SK-N-SH (cell line): Measurements from ENCODE around the gene FLAD1. TPM values are rescaled to one million over a fixed set of nuclear protein-coding genes. Genes with fewer than 3 reads are reported as not detected.

Experiments
- CTCF ChIA-PET: fragments of 300-600, 350-600 bp; formaldehyde crosslinking; extraction: SDS; loops from one replicate; lab custom pipeline; 2021; lab: Yijun Ruan, JAX
- POLR2A ChIA-PET: fragments of 350-600 bp; sonication (Branson Sonifier 250); formaldehyde crosslinking; extraction: SDS; loops from one replicate; lab custom pipeline; 2020; ENCODE audit warnings: antibody characterized with exemption, inconsistent platforms; lab: Yijun Ruan, JAX
- DNase-seq: peaks from one replicate; pipeline ENCODE4 v3.0.0; 2012
- H2AFZ ChIP-seq: fragments of 200-600 bp; sonication (generic); 2 replicates; pipeline ENCODE4 v1.8.1; 2016; ENCODE audit warnings: antibody characterized with exemption, mild to moderate bottlenecking, low read depth
- H3F3A ChIP-seq: fragments of 200-600 bp; sonication (generic); replicated peaks from 2 replicates; pipeline ENCODE3; 2016; ENCODE audit warnings: antibody characterized with exemption, mild to moderate bottlenecking; ENCODE audit not compliant: insufficient read depth
- H3K27ac ChIP-seq, 2 experiments: fragments of 200-500 bp in 1 of 2; fragments of 200-600 bp in 1 of 2; sonication (Bioruptor generic) in 1 of 2; sonication (generic), shearing (Covaris generic) in 1 of 2; 2 replicates each; pipeline versions ENCODE4 v1.5.1 to v1.6.1; 2014 to 2016; ENCODE audit warnings: low read depth in 2 of 2, inconsistent platforms in 1 of 2, low read length in 1 of 2, mild to moderate bottlenecking in 1 of 2, mixed read lengths in 1 of 2
- H3K27me3 ChIP-seq: fragments of 200-600 bp; sonication (generic), shearing (Covaris generic); 2 replicates; pipeline ENCODE4 v1.6.1; 2016; ENCODE audit warnings: mixed run types; ENCODE audit not compliant: insufficient read depth
- H3K36me3 ChIP-seq, 2 experiments: fragments of 200-500 bp in 1 of 2; fragments of 200-600 bp in 1 of 2; sonication (Bioruptor generic) in 1 of 2; sonication (generic) in 1 of 2; replicated peaks in 1 of 2; 2 replicates each; pipeline versions ENCODE3 to v1.5.1; 2014 to 2016; ENCODE audit warnings: low read length in 1 of 2, mild to moderate bottlenecking in 1 of 2; ENCODE audit not compliant: insufficient read depth in 2 of 2, control insufficient read depth in 1 of 2
- H3K4me1 ChIP-seq, 2 experiments: fragments of 200-500 bp in 1 of 2; fragments of 200-600 bp in 1 of 2; sonication (Bioruptor generic) in 1 of 2; sonication (generic), shearing (Covaris generic) in 1 of 2; 2 replicates each; pipeline versions ENCODE4 v1.5.1 to v1.6.1; 2014 to 2016; ENCODE audit warnings: low read depth in 1 of 2, low read length in 1 of 2, mixed run types in 1 of 2; ENCODE audit not compliant: insufficient read depth in 2 of 2, control insufficient read depth in 1 of 2
- H3K4me2 ChIP-seq: fragments of 200-600 bp; sonication (generic), shearing (Covaris generic); 2 replicates; pipeline ENCODE4 v1.6.1; 2017; ENCODE audit warnings: mixed run types
- H3K4me3 ChIP-seq, 2 experiments: fragments of 200-500 bp in 1 of 2; fragments of 200-600 bp in 1 of 2; sonication (Bioruptor generic) in 1 of 2; sonication (generic), shearing (Covaris generic) in 1 of 2; 2 replicates each; pipeline versions ENCODE4 v1.5.1 to v1.8.1; 2014 to 2016; ENCODE audit warnings: low read depth in 2 of 2, inconsistent platforms in 1 of 2, low read length in 1 of 2, mild to moderate bottlenecking in 1 of 2, mixed read lengths in 1 of 2, moderate library complexity in 1 of 2
- H3K79me2 ChIP-seq: fragments of 200-600 bp; sonication (generic); 2 replicates; pipeline ENCODE4 v1.8.1; 2017; ENCODE audit warnings: mild to moderate bottlenecking; ENCODE audit not compliant: insufficient read depth
- H3K9ac ChIP-seq: fragments of 200-600 bp; sonication (generic); 2 replicates; pipeline ENCODE4 v1.6.1; 2017; ENCODE audit warnings: mixed run types
- H3K9me2 ChIP-seq: fragments of 200-600 bp; sonication (generic); 2 replicates; pipeline ENCODE4 v1.6.1; 2017; ENCODE audit warnings: mixed run types
- H3K9me3 ChIP-seq: fragments of 200-600 bp; sonication (generic); 2 replicates; pipeline ENCODE4 v1.6.1; 2017; ENCODE audit warnings: mixed run types, mild to moderate bottlenecking, moderate library complexity
- H4K20me1 ChIP-seq: fragments of 200-600 bp; sonication (generic); 2 replicates; pipeline ENCODE4 v1.6.1; 2017; ENCODE audit warnings: mild to moderate bottlenecking, mixed run types; ENCODE audit not compliant: insufficient read depth
- CHD2 ChIP-seq: fragments of 150-350 bp; IDR thresholded peaks from 2 replicates; pipeline ENCODE4 v1.6.1; 2018; ENCODE audit warnings: low read length; ENCODE audit not compliant: partially characterized antibody
- CTCF ChIP-seq: fragments of 200-600 bp; sonication (generic); IDR thresholded peaks from 2 replicates; pipeline ENCODE4 v1.6.1; 2017; ENCODE audit warnings: antibody characterized with exemption, mild to moderate bottlenecking, moderate library complexity
- ELF1 ChIP-seq: IDR thresholded peaks from 2 replicates; pipeline ENCODE4 v1.4.0; 2012
- EZH2phosphoT487 ChIP-seq: fragments of 200-600 bp; sonication (generic); IDR thresholded peaks from 2 replicates; pipeline ENCODE4 v1.6.1; 2017; ENCODE audit warnings: low read depth, mixed run types, mild to moderate bottlenecking, antibody characterized with exemption, moderate library complexity, borderline replicate concordance
- GABPA ChIP-seq: IDR thresholded peaks from 2 replicates; pipeline ENCODE4 v1.4.0; 2012; ENCODE audit warnings: low read depth, mild to moderate bottlenecking
- GATA2 ChIP-seq: sonication (generic); formaldehyde crosslinking; IDR thresholded peaks from 2 replicates; pipeline ENCODE4 v1.5.0; 2020; ENCODE audit warnings: mild to moderate bottlenecking, missing genetic modification reagents
- MAX ChIP-seq: IDR thresholded peaks from 2 replicates; pipeline ENCODE4 v1.4.0; 2012; ENCODE audit warnings: low read depth
- MXI1 ChIP-seq: IDR thresholded peaks from 2 replicates; pipeline ENCODE4 v1.6.1; 2012; ENCODE audit warnings: mild to moderate bottlenecking, low read depth, low read length, improper control_type of control experiment
- RAD21 ChIP-seq: IDR thresholded peaks from 2 replicates; pipeline ENCODE4 v1.6.1; 2012; ENCODE audit warnings: mild to moderate bottlenecking, low read length
- REST ChIP-seq: IDR thresholded peaks from 2 replicates; pipeline ENCODE4 v1.6.1; 2012; ENCODE audit warnings: mild to moderate bottlenecking, low read depth, low read length, moderate library complexity
- RFX5 ChIP-seq: IDR thresholded peaks from 2 replicates; pipeline ENCODE4 v1.6.1; 2012; ENCODE audit warnings: mild to moderate bottlenecking, improper control_type of control experiment, low read length
- RXRA ChIP-seq: IDR thresholded peaks from 2 replicates; pipeline ENCODE4 v1.4.0; 2012; ENCODE audit warnings: low read depth, mild to moderate bottlenecking, borderline replicate concordance
- SIN3A ChIP-seq: IDR thresholded peaks from 2 replicates; pipeline ENCODE4 v1.6.1; 2012; ENCODE audit warnings: low read depth, mild to moderate bottlenecking, low read length, moderate library complexity, borderline replicate concordance
- SMC3 ChIP-seq: IDR thresholded peaks from 2 replicates; pipeline ENCODE4 v1.6.1; 2012; ENCODE audit warnings: low read depth, low read length, improper control_type of control experiment
- TCF12 ChIP-seq: IDR thresholded peaks from 2 replicates; pipeline ENCODE4 v1.4.0; 2012
- USF1 ChIP-seq: IDR thresholded peaks from 2 replicates; pipeline ENCODE4 v1.4.0; 2012; ENCODE audit warnings: low read depth, borderline replicate concordance
- YY1 ChIP-seq: IDR thresholded peaks from 2 replicates; pipeline ENCODE4 v1.4.0; 2012; ENCODE audit warnings: low read depth, mild to moderate bottlenecking
- ZBTB33 ChIP-seq: IDR thresholded peaks from 2 replicates; pipeline ENCODE4 v1.4.0; 2012; ENCODE audit warnings: low read depth, borderline replicate concordance
- WGBS: methylation state at CpG from one replicate; pipeline ENCODE4 v1.1.6; 2017; ENCODE audit warnings: low lambda C conversion rate; 5-methylcytosine and 5-hydroxymethylcytosine counted together
- polyA plus RNA-seq, 3 experiments: library from polyadenylated mRNA; depleted of rRNA; stranded (reverse); fragments of >200 nt; gene quantifications; 2 replicates each; pipeline ENCODE4 v1.2.3, GENCODE V29; 2012

The FLAD1 gene
- polyA plus RNA-seq, 1 of the 3 experiments (the other 2 are of a cell fraction): 50.8 TPM

GRCh38 chr1:154994269-154994587 is 11.1 kb downstream of the FLAD1 start:
- H4K20me1 ChIP-seq: no peaks in the 10 kb centered on the region
- H3K9me2 ChIP-seq: no peaks in the 10 kb centered on the region
- no peaks in the 10 kb centered on the region for H3K27me3 ChIP-seq
- H3F3A ChIP-seq: peaks cover 8% of the 10 kb centered on the region
- H3K27ac ChIP-seq: no peak overlapping the region; a peak in 1 of 4 replicates
- no peaks in the 10 kb centered on the region for H3K79me2 ChIP-seq
- 95% methylated on average over 1 of the region's 1 CpG for WGBS
- H3K36me3 ChIP-seq: peaks cover 11 to 14% of the 10 kb centered on the region in 2 experiments
- H2AFZ ChIP-seq: no peak overlapping the region
- DNase-seq: no peak
- CTCF ChIA-PET: interaction anchor here (0.5 to 14.0 kb wide), 13 partner anchors 10 to 179 kb away, joined by 3 to 640 read pairs (median 4); partner anchors contain the start of genes ADAM15, CKS1B, FLAD1 and KRTCAP2
- peaks cover 7 to 24% of the 10 kb centered on the region in 2 experiments for H3K4me1 ChIP-seq
- TF ChIP-seq CTCF (no peak), EZH2phosphoT487 (no peak), ELF1 (no peak), MAX (no peak), GABPA (no peak), TCF12 (no peak), CHD2 (no peak), REST (no peak), RFX5 (no peak), SIN3A (no peak), SMC3 (no peak), USF1 (no peak), ZBTB33 (no peak), RAD21 (no peak), GATA2 (CRISPR knock-in tag) (no peak), MXI1 (no peak), YY1 (no peak), RXRA (no peak)
- H3K9me3 ChIP-seq: no peaks in the 10 kb centered on the region
- no peak overlapping the region for H3K4me2 ChIP-seq
- H3K4me3 ChIP-seq: no peak overlapping the region
- H3K9ac ChIP-seq: no peak overlapping the region
- POLR2A ChIA-PET: interaction anchor here (0.6 to 3.9 kb wide), 8 partner anchors 11 to 156 kb away, joined by 3 to 22 read pairs (median 8); partner anchors contain the start of genes CKS1B, FLAD1, PBXIP1 and SHC1
